Adrenal gland (tissue), 12 donors: Measurements from ENCODE around the gene CEBPB. TPM values are rescaled to one million over a fixed set of nuclear protein-coding genes. Genes with fewer than 3 reads are reported as not detected.

Experiments used
- DNase-seq, 7 donors: peaks; one replicate each; pipeline ENCODE4 v3.0.0-alpha.2; 2019 to 2020
- H3K27ac ChIP-seq, 5 donors: fragments of 200-600 bp; sonication (generic) in 4 of 5; 1 replicate in 3 of 5; 2 replicates in 2 of 5; pipeline versions ENCODE4 v1.5.1 to v1.8.0; 2016 to 2020; ENCODE audit warnings: mild to moderate bottlenecking in 1 of 5
- H3K27me3 ChIP-seq: fragments of 200-600 bp; 2 replicates; pipeline ENCODE4 v1.8.0; 2021
- H3K36me3 ChIP-seq, 2 donors: fragments of 200-600 bp; replicated peaks in 1 of 2; 1 replicate in 1 of 2; 2 replicates in 1 of 2; pipeline versions ENCODE4 v1.5.1 to v1.8.0; 2018 to 2022
- H3K4me1 ChIP-seq, 2 donors: fragments of 200-600 bp; replicated peaks in 1 of 2; 1 replicate in 1 of 2; 2 replicates in 1 of 2; pipeline versions ENCODE4 v1.5.1 to v1.8.0; 2018 to 2021
- H3K4me3 ChIP-seq, 4 donors: fragments of 200-600 bp; sonication (generic) in 3 of 4; one replicate each; pipeline ENCODE4 v1.5.1; 2016 to 2018
- H3K9me3 ChIP-seq, 3 donors: fragments of 200-600 bp; sonication (generic) in 1 of 3; replicated peaks in 1 of 3; 1 replicate in 2 of 3; 2 replicates in 1 of 3; pipeline versions ENCODE4 v1.5.1 to v1.8.0; 2016 to 2021
- CTCF ChIP-seq, 6 experiments: fragments of 450-650 bp in 4 of 6; fragments of 200-600 bp in 2 of 6; sonication (generic) in 1 of 6; IDR thresholded peaks; 1 replicate in 5 of 6; 2 replicates in 1 of 6; pipeline versions ENCODE4 v1.5.1 to v1.8.0; 2016 to 2021; ENCODE audit warnings: antibody characterized with exemption in 6 of 6, mild to moderate bottlenecking in 2 of 6, moderate library complexity in 1 of 6
- POLR2A ChIP-seq, 2 donors: fragments of 450-650 bp; IDR thresholded peaks; one replicate each; pipeline ENCODE4 v1.6.1; 2017; ENCODE audit warnings: antibody characterized with exemption in 2 of 2, mild to moderate bottlenecking in 2 of 2, moderate library complexity in 1 of 2
- WGBS, 4 donors: extraction: QIAGEN DNeasy Blood & Tissue Kit in 2 of 4; methylation state at CpG; one replicate each; pipeline versions ENCODE4 v1.1.5 to v1.1.7; 2013 to 2017; 5-methylcytosine and 5-hydroxymethylcytosine counted together
- intact Hi-C, 2 donors: fragments of 100-400 bp; cut with DNase I; formaldehyde crosslinking; loops; one replicate each; pipeline versions ENCODE4 v1.14.1 to v1.15.0; 2022 to 2023
- polyA plus RNA-seq, 3 donors: library from polyadenylated mRNA; stranded (reverse); fragments of 200-250 nt in 2 of 3; fragments of 350-450 nt in 1 of 3; fragmentation: Illumina TruSeq in 1 of 3; extraction: RNeasy Lipid Tissue Mini Kit (QIAGEN cat#74804) in 1 of 3; gene quantifications; one replicate each; pipeline ENCODE4 v1.2.3, GENCODE V29; 2013 to 2014
- total RNA-seq, 9 donors: library from RNA; depleted of rRNA in 4 of 9; stranded (reverse); fragments of >200 nt in 4 of 9; fragments of 120-200 nt in 1 of 9; fragmentation: NEBNext Ultra II Directional in 1 of 9; extraction: Animal tissue kit (Norgen Biotek cat#: 25700) in 1 of 9; gene quantifications; one replicate each; pipeline versions ENCODE4 v1.1.0 to v1.2.4, GENCODE V29; 2013 to 2023
- donor health status: healthy with polysubstance abuse.
- donor health status: Bipolar disorder and iron deficiency.
- donor health status: DM: yes; HTN: yes; CAD: no.
- donor health status: DM: no; HTN: no; CAD: no.
- donor health status: DM: no; HTN: no; CAD: no.
- donor health status: DM: yes; HTN: yes; CAD: no.

Gene CEBPB
- total and polyA plus RNA-seq, 12 donors = 14.9 to 272 (median 207) TPM

DNA sequence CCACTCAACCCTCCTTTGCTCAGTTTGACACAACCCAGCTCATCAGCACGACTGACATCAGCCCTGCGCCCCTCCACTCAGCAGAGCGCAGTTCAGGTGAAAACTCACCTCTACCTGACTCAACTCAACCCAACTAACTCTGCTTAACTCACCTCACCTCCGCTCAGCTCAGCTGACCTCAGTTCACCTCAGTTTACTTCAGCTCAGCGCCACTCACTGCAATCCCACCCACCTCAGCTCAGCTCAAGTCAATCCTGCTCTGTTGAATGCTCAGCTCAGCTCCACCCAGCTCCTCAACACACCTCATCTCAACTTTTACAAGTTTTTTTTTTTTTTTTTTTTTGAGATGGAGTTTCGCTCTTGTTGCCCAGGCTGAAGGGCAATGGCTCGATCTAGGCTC, 39.6 kb downstream of the CEBPB start:
- intact Hi-C loops = no loop called here
- no peak for TF ChIP-seq CTCF (IDR thresholded peaks at IDR 0.05)
- no peak for TF ChIP-seq POLR2A (IDR thresholded peaks at IDR 0.05)
- WGBS, 4 donors = 95 to 97% (median 95%) methylated on average over 7 of the region's 7 CpGs

DNA sequence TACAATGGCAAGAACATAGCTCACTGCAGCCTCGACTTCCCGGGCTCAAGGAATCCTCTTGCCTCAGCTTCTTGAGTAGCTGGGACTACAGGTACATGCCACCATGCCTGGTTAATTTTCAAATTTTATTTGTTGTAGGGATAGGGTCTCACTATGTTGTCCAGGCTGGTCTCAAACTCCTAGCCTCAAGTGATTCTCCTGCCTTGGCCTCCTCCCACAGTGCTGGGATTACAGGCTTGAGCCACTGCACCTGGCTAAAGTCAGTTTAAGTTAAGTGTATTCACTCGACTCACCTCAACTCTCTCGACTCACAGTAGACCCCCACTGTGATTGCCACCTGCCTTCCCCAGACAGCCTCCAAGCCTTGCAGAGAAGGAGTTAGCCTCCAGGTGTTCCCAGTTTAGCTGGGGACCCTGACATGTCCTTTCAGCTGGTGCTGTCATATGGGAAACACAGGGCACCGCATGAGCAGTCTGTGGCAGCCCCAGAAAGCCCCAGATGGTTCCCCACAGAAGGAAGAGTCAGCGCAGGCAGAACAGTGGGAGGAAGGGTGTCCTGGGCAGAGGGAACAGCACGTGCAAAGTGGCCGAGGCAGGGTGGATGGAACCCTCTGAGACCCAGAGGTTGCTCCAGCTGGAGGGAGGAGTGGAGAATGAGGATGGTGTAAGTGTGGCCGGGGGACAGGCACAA, 40.4 kb downstream of the CEBPB start:
- intact Hi-C loops = no loop called here
- 87 to 93% (median 89%) methylated on average over 9 of the region's 9 CpGs for WGBS, 4 donors
- Histone ChIP-seq H3K27me3 (no peaks in the 10 kb centered on the region), H3K9me3 (no peaks in the 10 kb centered on the region), H3K4me1 (peaks cover 10 to 11% of the 10 kb centered on the region in 2 donors), H3K36me3 (no peaks in the 10 kb centered on the region), H3K27ac (no peak overlapping the region), H3K4me3 (no peak overlapping the region)
- DNase-seq = no peak
- TF ChIP-seq POLR2A (IDR thresholded peaks at IDR 0.05) = no peak
- TF ChIP-seq CTCF (IDR thresholded peaks at IDR 0.05) = no peak

More for the DNA sequence above, 39.6 kb downstream of the CEBPB start:
- Histone ChIP-seq H3K9me3 (no peaks in the 10 kb centered on the region), H3K4me3 (no peak overlapping the region), H3K27me3 (no peaks in the 10 kb centered on the region), H3K36me3 (no peaks in the 10 kb centered on the region), H3K27ac (no peak overlapping the region), H3K4me1 (peaks cover 13 to 18% of the 10 kb centered on the region in 2 donors)
- no peak for DNase-seq

GRCh38 chr20:50231854-50232253, 41.2 kb downstream of the CEBPB start:
- DNase-seq = no peak
- H3K9me3 ChIP-seq = no peaks in the 10 kb centered on the region
- no peak overlapping the region for H3K4me3 ChIP-seq
- no peaks in the 10 kb centered on the region for H3K27me3 ChIP-seq
- peaks cover 2 to 3% of the 10 kb centered on the region in 2 donors for H3K4me1 ChIP-seq
- intact Hi-C loops = no loop called here
- H3K36me3 ChIP-seq = no peaks in the 10 kb centered on the region
- TF ChIP-seq CTCF (IDR thresholded peaks at IDR 0.05) = no peak
- TF ChIP-seq POLR2A (IDR thresholded peaks at IDR 0.05) = no peak
- WGBS, 4 donors = 95 to 98% (median 96%) methylated on average over 6 of the region's 6 CpGs
- no peak overlapping the region for H3K27ac ChIP-seq

GRCh38 chr20:50232651-50233324, 42.2 kb downstream of the CEBPB start:
- DNase-seq = no peak
- Histone ChIP-seq H3K4me3 (no peak overlapping the region), H3K27me3 (no peaks in the 10 kb centered on the region), H3K9me3 (no peaks in the 10 kb centered on the region), H3K4me1 (no peaks in the 10 kb centered on the region), H3K36me3 (no peaks in the 10 kb centered on the region), H3K27ac (no peak overlapping the region)
- WGBS, 4 donors = 83 to 86% (median 86%) methylated on average over 7 of the region's 7 CpGs
- TF ChIP-seq CTCF (IDR thresholded peaks at IDR 0.05) = no peak
- no peak for TF ChIP-seq POLR2A (IDR thresholded peaks at IDR 0.05)
- intact Hi-C loops = no loop called here
